Neutrophil (primary cell): ENCODE data around the gene GTPBP3.

Source experiments
- H3K27ac ChIP-seq: fragments of 200-600 bp; sonication (generic); 2 replicates; pipeline ENCODE4 v1.5.1; 2016; ENCODE audit warnings: mild to moderate bottlenecking, moderate library complexity
- H3K27me3 ChIP-seq: fragments of 200-600 bp; sonication (generic); 2 replicates; pipeline ENCODE4 v1.6.0; 2016; ENCODE audit warnings: mild to moderate bottlenecking
- H3K36me3 ChIP-seq: fragments of 200-600 bp; sonication (generic); 2 replicates; pipeline ENCODE4 v1.5.1; 2017
- H3K4me1 ChIP-seq, 2 experiments: fragments of 200-600 bp in 1 of 2; sonication (generic) in 1 of 2; 1 replicate in 1 of 2; 2 replicates in 1 of 2; pipeline versions ENCODE4 v1.5.1 to v1.6.1; 2013 to 2016; ENCODE audit warnings: low read depth in 1 of 2, low read length in 1 of 2, mild to moderate bottlenecking in 1 of 2, moderate library complexity in 1 of 2; ENCODE audit not compliant: control insufficient read depth in 1 of 2, insufficient read depth in 1 of 2
- H3K4me3 ChIP-seq, 2 experiments: fragments of 200-600 bp in 1 of 2; sonication (generic) in 1 of 2; 1 replicate in 1 of 2; 2 replicates in 1 of 2; pipeline ENCODE4 v1.5.1; 2013 to 2016; ENCODE audit warnings: low read depth in 1 of 2, low read length in 1 of 2, mild to moderate bottlenecking in 1 of 2, moderate library complexity in 1 of 2
- H3K9me3 ChIP-seq: fragments of 200-600 bp; sonication (generic); 2 replicates; pipeline ENCODE4 v1.5.1; 2016
- TF ChIP-seq, protein P1 (sequence below): fragments of 200-600 bp; sonication (generic); IDR thresholded peaks from 2 replicates; pipeline ENCODE4 v1.5.1; 2016; ENCODE audit warnings: antibody characterized with exemption

Gene GTPBP3

DNA sequence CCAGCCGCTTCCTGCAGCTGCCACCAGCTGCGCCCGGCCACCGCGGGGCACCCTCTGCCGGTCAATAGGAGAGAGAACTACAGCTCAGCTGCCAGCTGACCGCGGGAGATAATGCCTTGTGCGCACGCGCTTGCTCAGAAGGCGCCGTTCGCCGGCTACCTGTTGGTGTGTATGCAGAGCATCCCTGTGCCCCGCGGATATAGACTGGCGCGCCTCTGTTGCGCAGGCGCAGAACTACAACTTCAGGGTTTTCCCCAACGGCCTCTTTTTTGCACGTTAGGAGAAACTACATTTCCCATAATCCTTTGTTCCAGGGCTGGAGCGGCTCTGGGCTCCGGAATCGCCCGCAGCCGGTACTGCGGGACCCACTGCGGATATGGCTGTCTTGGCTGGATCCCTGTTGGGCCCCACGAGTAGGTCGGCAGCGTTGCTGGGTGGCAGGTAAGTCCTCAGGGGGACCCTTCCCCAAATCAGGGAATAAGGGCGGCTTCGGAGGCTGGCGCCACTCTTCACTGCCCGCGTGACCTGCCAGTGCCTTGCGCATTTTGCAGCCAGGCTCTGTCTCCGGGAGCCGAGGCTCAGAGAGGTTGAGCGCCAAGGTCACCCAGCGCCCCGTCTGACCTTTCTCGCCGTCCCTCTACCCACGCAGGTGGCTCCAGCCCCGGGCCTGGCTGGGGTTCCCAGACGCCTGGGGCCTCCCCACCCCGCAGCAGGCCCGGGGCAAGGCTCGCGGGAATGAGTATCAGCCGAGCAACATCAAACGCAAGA, 31.7 kb upstream of the GTPBP3 start, which contains the start of gene MRPL34:
Gene MRPL34 (plus strand): TSS at position 356 of the 768 bp plus-strand sequence. CDS start 21 bp downstream, at position 377.
- Histone ChIP-seq H3K4me3 (peak within 1 kb of the TSS; percentile 73 to 93), H3K27ac (peak within 1 kb of the TSS; percentile 85), H3K9me3 (no peaks in the 10 kb centered on the region), H3K4me1 (peaks cover 55 to 58% of the 10 kb centered on the region in 2 experiments), H3K36me3 (no peaks in the 10 kb centered on the region), H3K27me3 (no peaks in the 10 kb centered on the region)
- TF ChIP-seq, protein P1, sequence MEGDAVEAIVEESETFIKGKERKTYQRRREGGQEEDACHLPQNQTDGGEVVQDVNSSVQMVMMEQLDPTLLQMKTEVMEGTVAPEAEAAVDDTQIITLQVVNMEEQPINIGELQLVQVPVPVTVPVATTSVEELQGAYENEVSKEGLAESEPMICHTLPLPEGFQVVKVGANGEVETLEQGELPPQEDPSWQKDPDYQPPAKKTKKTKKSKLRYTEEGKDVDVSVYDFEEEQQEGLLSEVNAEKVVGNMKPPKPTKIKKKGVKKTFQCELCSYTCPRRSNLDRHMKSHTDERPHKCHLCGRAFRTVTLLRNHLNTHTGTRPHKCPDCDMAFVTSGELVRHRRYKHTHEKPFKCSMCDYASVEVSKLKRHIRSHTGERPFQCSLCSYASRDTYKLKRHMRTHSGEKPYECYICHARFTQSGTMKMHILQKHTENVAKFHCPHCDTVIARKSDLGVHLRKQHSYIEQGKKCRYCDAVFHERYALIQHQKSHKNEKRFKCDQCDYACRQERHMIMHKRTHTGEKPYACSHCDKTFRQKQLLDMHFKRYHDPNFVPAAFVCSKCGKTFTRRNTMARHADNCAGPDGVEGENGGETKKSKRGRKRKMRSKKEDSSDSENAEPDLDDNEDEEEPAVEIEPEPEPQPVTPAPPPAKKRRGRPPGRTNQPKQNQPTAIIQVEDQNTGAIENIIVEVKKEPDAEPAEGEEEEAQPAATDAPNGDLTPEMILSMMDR, result peak; percentile 91

DNA sequence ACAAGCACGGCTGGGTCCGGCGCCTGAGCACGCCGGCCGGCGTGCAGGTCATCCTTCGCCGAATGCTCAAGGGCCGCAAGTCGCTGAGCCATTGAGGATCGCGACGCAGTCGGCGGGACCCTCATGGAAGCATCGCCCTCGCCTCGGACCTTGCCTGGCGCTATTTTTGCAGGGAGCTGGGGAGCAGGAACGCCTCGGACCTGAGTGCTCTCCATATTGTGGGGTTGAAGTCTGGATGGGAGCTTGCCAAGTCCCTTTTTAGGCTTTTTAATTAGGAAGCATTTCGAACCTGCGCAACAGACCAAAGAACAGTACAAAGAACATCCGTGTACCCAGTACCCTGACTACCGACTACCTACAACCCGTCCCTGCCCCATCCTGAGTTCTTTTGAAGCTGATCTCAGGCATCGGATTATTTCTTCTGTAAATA, 31.1 kb upstream of the GTPBP3 start:
- no peaks in the 10 kb centered on the region for H3K27me3 ChIP-seq
- H3K9me3 ChIP-seq, result no peaks in the 10 kb centered on the region
- H3K4me3 ChIP-seq, result peak overlapping the region; percentile 73 to 93
- TF ChIP-seq, protein P1, result no peak
- H3K4me1 ChIP-seq, result peaks cover 55 to 58% of the 10 kb centered on the region in 2 experiments
- H3K36me3 ChIP-seq, result no peaks in the 10 kb centered on the region
- peak overlapping the region; percentile 85 for H3K27ac ChIP-seq

DNA sequence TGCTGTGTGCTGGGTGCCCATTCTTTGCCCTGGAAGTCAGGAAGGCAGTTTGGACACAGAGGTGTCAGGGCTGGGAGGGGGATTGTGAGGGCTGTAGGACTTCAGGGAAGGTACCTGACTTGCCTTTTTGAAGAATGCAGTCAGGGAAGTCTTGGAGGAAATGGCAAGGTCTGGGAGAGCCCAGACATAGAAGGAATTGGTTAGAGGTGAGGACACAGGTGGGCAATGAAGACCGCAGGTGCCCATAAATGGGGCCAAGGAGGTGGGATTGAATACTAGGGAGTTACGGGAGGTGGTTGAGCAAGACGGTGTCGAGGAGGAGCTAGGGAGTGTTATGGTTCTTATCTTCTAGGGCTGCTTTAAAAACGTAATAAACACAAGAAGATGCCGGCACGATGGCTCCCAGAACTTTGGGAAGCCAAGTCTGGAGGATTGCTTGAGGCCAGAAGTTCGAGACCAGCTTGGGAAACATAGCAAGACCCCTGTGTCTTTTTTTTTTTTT, 29.4 kb upstream of the GTPBP3 start:
- peaks cover 46% of the 10 kb centered on the region in 2 experiments for H3K4me1 ChIP-seq

DNA sequence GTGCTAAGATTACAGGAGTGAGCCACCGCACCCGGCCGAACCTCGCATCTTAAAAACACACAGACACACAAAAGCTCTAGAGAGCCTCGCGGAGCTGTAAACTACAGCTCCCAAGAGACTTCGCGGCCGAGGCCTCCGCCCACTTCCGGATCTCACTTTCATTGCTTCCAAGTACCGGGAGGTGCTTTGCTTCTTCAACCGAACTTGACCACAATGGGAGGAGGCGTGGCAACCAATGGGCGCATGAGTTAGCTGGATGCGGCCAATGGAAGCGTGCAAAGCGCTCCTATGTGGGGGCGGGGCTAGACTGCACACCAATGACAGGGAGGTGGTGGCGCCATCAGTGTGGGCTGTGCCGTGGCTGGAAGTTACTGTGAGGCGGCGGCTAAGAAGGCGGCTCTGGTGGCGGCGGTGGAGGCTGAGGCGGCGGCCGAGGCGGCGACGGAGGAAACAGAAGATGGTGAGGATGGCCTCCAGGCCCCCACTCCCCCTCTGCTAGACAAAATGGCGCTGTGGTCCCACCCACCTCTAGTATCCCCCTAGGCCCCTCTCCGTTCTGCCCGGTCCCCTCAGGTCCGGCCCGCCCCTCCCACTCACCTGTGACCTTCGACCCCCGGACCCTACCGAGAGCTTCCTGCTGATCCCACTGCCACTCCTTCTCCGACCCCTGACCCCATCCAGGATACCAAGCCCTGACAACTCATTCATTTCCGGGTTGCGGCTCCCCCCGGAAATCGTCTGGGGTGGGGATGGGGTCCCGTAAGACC, 28.0 kb upstream of the GTPBP3 start, which contains the start of gene DDA1:
Gene DDA1 (plus strand): TSS at position 366 of the 767 bp plus-strand sequence. CDS start 92 bp downstream, at position 458.
- H3K36me3 ChIP-seq, result peaks cover 19% of the 10 kb centered on the region
- no peaks in the 10 kb centered on the region for H3K27me3 ChIP-seq
- H3K27ac ChIP-seq, result peak within 1 kb of the TSS; percentile 78
- H3K9me3 ChIP-seq, result no peaks in the 10 kb centered on the region
- peak within 1 kb of the TSS; percentile 83 to 86 for H3K4me3 ChIP-seq
- TF ChIP-seq, protein P1, result peak; percentile 56
- peaks cover 36% of the 10 kb centered on the region in 2 experiments for H3K4me1 ChIP-seq

More for the DNA sequence above, 29.4 kb upstream of the GTPBP3 start:
- peaks cover 10% of the 10 kb centered on the region for H3K36me3 ChIP-seq
- TF ChIP-seq, protein P1, result no peak
- H3K27ac ChIP-seq, result no peak overlapping the region
- no peaks in the 10 kb centered on the region for H3K27me3 ChIP-seq
- no peaks in the 10 kb centered on the region for H3K9me3 ChIP-seq
- no peak overlapping the region for H3K4me3 ChIP-seq

DNA sequence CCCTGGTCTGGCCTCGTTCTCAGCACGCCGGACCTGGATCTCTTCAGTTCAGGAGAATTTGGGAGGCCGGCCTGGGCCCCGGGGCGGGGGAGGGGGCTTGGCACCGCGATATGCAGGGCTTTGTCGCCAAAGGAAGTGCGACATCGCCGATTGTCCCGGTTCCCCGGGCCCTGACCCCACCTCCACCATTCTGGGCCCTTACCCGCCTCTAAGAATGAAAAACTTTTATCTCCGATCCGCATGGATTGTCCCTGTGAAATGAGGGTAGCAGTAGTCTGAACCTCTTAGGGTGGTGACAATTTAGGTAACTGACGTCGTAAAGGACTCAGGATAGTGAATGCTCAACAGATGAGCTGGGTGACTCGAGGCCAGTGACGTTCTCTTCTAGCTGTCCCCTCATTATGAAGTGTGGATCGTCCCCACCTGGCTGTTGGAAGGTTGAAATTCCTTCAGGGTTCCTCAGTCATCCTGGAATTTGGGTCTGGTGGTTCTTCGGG, 27.3 kb upstream of the GTPBP3 start:
- H3K4me1 ChIP-seq, result peaks cover 30 to 32% of the 10 kb centered on the region in 2 experiments
- H3K27me3 ChIP-seq, result no peaks in the 10 kb centered on the region
- peaks cover 25% of the 10 kb centered on the region for H3K36me3 ChIP-seq
- TF ChIP-seq, protein P1, result no peak
- no peaks in the 10 kb centered on the region for H3K9me3 ChIP-seq
- peak overlapping the region; percentile 78 for H3K27ac ChIP-seq
- H3K4me3 ChIP-seq, result peak overlapping the region; percentile 83 to 86
